ENCODE results near the gene LECT2. TPM values are rescaled to one million over a fixed set of nuclear protein-coding genes. Genes with fewer than 3 reads are reported as not detected.
A peak's percentile ranks its signal among the peaks of the same experiment; 100 is the strongest.

Gene LECT2
- polyA plus RNA-seq, 1 donor (not counting 4 experiments of a cell fraction or from before 2014, with no cell fraction given): not detected

DNA sequence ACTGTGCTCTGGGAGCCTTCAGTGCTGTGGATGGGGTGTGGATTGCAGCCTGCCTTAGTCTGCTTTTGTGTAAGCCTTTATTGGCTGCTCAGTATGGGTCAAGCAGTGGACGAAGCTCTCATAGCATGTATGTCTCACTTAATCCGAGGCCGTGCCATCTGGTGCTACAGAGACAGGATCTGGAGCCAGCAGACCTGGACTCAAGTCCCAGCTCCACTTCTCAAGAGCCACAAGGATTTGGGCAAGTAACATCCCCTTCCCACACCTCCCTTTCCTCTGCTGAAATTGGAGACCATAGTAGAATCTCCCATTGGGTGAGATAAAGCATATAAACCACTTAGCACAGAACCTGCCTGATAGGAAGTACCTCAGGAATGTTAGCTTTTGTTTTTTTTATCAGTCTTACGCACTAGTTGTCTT is 23.4 kb upstream of the LECT2 start:
- FAIRE-seq: peak; percentile 66
- no peak overlapping the region for H3K4me2 ChIP-seq (ENCODE audit: control insufficient read depth, extremely low read depth, insufficient read depth, low read depth, low read length)
- no peaks in the 10 kb centered on the region for H3K9me1 ChIP-seq (ENCODE audit: control insufficient read depth, extremely low read depth, insufficient read depth, low read length)
- H3K79me2 ChIP-seq (ENCODE audit: control insufficient read depth, insufficient read depth, low read length): no peaks in the 10 kb centered on the region
- no peaks in the 10 kb centered on the region for H3K27me3 ChIP-seq (ENCODE audit: control insufficient read depth, extremely low read depth, insufficient read depth, low read length)
- no peak overlapping the region for H2AFZ ChIP-seq (ENCODE audit: control insufficient read depth, low read length)
- peaks cover 8% of the 10 kb centered on the region for H3K4me1 ChIP-seq (ENCODE audit: control insufficient read depth, extremely low read depth, insufficient read depth, low read length)
- TF ChIP-seq, protein P1, sequence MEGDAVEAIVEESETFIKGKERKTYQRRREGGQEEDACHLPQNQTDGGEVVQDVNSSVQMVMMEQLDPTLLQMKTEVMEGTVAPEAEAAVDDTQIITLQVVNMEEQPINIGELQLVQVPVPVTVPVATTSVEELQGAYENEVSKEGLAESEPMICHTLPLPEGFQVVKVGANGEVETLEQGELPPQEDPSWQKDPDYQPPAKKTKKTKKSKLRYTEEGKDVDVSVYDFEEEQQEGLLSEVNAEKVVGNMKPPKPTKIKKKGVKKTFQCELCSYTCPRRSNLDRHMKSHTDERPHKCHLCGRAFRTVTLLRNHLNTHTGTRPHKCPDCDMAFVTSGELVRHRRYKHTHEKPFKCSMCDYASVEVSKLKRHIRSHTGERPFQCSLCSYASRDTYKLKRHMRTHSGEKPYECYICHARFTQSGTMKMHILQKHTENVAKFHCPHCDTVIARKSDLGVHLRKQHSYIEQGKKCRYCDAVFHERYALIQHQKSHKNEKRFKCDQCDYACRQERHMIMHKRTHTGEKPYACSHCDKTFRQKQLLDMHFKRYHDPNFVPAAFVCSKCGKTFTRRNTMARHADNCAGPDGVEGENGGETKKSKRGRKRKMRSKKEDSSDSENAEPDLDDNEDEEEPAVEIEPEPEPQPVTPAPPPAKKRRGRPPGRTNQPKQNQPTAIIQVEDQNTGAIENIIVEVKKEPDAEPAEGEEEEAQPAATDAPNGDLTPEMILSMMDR (optimal IDR thresholded peaks at IDR 0.05 in 1 of 3, IDR thresholded peaks at IDR 0.05 in 1 of 3, conservative IDR thresholded peaks at IDR 0.05 in 1 of 3; ENCODE audit: extremely low read depth in 1 of 3, insufficient read depth in 2 of 3, low read length in 3 of 3): no peak
- TF ChIP-seq EZH2 (IDR thresholded peaks at IDR 0.05; ENCODE audit: low read length): no peak
- H3K4me3 ChIP-seq (ENCODE audit: control insufficient read depth in 2 of 3, extremely low read depth in 1 of 3, insufficient read depth in 2 of 3, low read depth in 1 of 3, low read length in 3 of 3): no peak overlapping the region
- no peaks in the 10 kb centered on the region for H3K9me3 ChIP-seq (ENCODE audit: control insufficient read depth, low read depth, low read length)
- dilution Hi-C loops (cut with MboI; ENCODE audit: extremely low pct_ligation_motif_present, low sequenced_read_pairs): no loop called here
- H3K9ac ChIP-seq (ENCODE audit: control insufficient read depth, extremely low read depth, insufficient read depth, low read length): no peak overlapping the region
- no peak overlapping the region for H3K27ac ChIP-seq (ENCODE audit: control insufficient read depth, insufficient read depth, low read length)
- no peak for DNase-seq (ENCODE audit: low read depth, low spot score)
- H4K20me1 ChIP-seq (ENCODE audit: control insufficient read depth, extremely low read depth, insufficient read depth, low read length): no peaks in the 10 kb centered on the region
- no peaks in the 10 kb centered on the region for H3K36me3 ChIP-seq (ENCODE audit: control insufficient read depth in 2 of 2, extremely low read depth in 1 of 2, insufficient read depth in 2 of 2, low read length in 2 of 2)

GRCh38 chr5:135977375-135977928 is 22.7 kb upstream of the LECT2 start:
- Histone ChIP-seq H3K4me1 (ENCODE audit: control insufficient read depth, extremely low read depth, insufficient read depth, low read length) (peaks cover 8% of the 10 kb centered on the region), H2AFZ (ENCODE audit: control insufficient read depth, low read length) (no peak overlapping the region), H3K4me3 (ENCODE audit: control insufficient read depth in 2 of 3, extremely low read depth in 1 of 3, insufficient read depth in 2 of 3, low read depth in 1 of 3, low read length in 3 of 3) (no peak overlapping the region), H4K20me1 (ENCODE audit: control insufficient read depth, extremely low read depth, insufficient read depth, low read length) (no peaks in the 10 kb centered on the region), H3K9me3 (ENCODE audit: control insufficient read depth, low read depth, low read length) (no peaks in the 10 kb centered on the region), H3K36me3 (ENCODE audit: control insufficient read depth in 2 of 2, extremely low read depth in 1 of 2, insufficient read depth in 2 of 2, low read length in 2 of 2) (no peaks in the 10 kb centered on the region), H3K9ac (ENCODE audit: control insufficient read depth, extremely low read depth, insufficient read depth, low read length) (no peak overlapping the region), H3K27me3 (ENCODE audit: control insufficient read depth, extremely low read depth, insufficient read depth, low read length) (no peaks in the 10 kb centered on the region), H3K9me1 (ENCODE audit: control insufficient read depth, extremely low read depth, insufficient read depth, low read length) (no peaks in the 10 kb centered on the region), H3K79me2 (ENCODE audit: control insufficient read depth, insufficient read depth, low read length) (no peaks in the 10 kb centered on the region), H3K27ac (ENCODE audit: control insufficient read depth, insufficient read depth, low read length) (no peak overlapping the region), H3K4me2 (ENCODE audit: control insufficient read depth, extremely low read depth, insufficient read depth, low read depth, low read length) (no peak overlapping the region)
- DNase-seq (ENCODE audit: low read depth, low spot score) (peak; percentile 25), FAIRE-seq (peak; percentile 66)
- TF ChIP-seq EZH2 (IDR thresholded peaks at IDR 0.05; ENCODE audit: low read length): no peak
- TF ChIP-seq, protein P1 (optimal IDR thresholded peaks at IDR 0.05 in 1 of 3, IDR thresholded peaks at IDR 0.05 in 1 of 3, conservative IDR thresholded peaks at IDR 0.05 in 1 of 3; ENCODE audit: extremely low read depth in 1 of 3, insufficient read depth in 2 of 3, low read length in 3 of 3): peak; percentile 90 to 98 (median 97)
- dilution Hi-C loops (cut with MboI; ENCODE audit: extremely low pct_ligation_motif_present, low sequenced_read_pairs): no loop called here
